ENCODE results near the gene THBD. TPM values are rescaled to one million over a fixed set of nuclear protein-coding genes. Genes with fewer than 3 reads are reported as not detected.

THBD gene
- total RNA-seq, 1 donor from 2014 or later, result 13.8 TPM

DNA sequence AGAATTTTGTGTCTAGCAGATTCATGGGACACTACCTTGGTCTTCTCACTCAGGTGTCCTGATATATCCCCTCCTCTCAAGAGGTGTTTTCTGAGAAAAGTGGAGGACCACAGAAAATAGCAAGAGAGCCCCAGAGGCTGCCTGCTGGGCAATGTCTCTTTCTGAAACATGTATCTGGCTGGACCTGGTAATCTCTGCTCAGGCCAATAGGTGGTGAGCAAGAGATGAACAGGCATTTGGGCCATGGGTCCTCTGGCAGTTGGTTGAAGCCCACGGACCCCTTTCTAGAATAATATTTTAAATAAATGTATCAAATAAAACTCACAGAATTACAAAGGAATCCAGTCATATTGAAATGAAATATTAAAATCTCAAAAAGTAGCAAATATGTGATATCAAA, 8.8 kb upstream of the THBD start:
- no peaks in the 10 kb centered on the region for H3K36me3 ChIP-seq
- H3K4me1 ChIP-seq, result peaks cover 38% of the 10 kb centered on the region
- H3K27me3 ChIP-seq (ENCODE audit: low read depth), result no peaks in the 10 kb centered on the region
- DNase-seq, result no peak
- TF ChIP-seq CTCF (IDR thresholded peaks at IDR 0.05; ENCODE audit: borderline replicate concordance), result peak; percentile 20
- H3K9me3 ChIP-seq (replicated peaks), result peaks cover 7% of the 10 kb centered on the region
- intact Hi-C loops (cut with micrococcal nuclease), result loop anchor here (10.0 kb wide), 1 partner anchor 363 kb away; no protein-coding TSS in a partner anchor
- no peak overlapping the region for H3K4me3 ChIP-seq
- no peak overlapping the region for H3K27ac ChIP-seq (replicated peaks)

DNA sequence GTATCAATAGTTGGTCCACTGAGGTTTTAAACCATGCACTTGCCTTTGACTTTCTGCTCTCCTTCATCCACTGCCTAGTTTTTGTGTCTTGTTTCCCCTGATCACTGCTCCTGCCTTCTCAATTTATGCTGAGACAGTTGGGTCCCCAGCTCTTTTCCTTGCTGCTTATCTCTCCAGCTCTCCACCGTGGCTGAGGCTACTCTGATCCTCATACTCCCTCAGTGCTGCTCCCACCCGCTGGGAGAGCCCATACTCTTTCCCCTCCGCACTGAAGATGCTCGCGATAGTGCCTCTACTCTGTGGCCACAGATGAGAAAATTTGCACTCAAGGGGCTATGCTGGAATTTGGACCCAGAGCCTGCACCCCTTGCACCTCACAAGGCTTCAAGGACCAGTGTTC, 3.4 kb upstream of the THBD start:
- no peak for DNase-seq
- intact Hi-C loops (cut with micrococcal nuclease), result loop anchor here (10.0 kb wide), 1 partner anchor 358 kb away; no protein-coding TSS in a partner anchor
- H3K27me3 ChIP-seq (ENCODE audit: low read depth), result peaks cover 50% of the 10 kb centered on the region
- no peaks in the 10 kb centered on the region for H3K36me3 ChIP-seq
- no peak overlapping the region for H3K27ac ChIP-seq (replicated peaks)
- H3K4me1 ChIP-seq, result peaks cover 38% of the 10 kb centered on the region
- H3K9me3 ChIP-seq (replicated peaks), result peaks cover 7% of the 10 kb centered on the region
- no peak for TF ChIP-seq CTCF (IDR thresholded peaks at IDR 0.05; ENCODE audit: borderline replicate concordance)
- H3K4me3 ChIP-seq, result no peak overlapping the region

- H3K9me3 ChIP-seq (replicated peaks), result no peaks in the 10 kb centered on the region
- peaks cover 57% of the 10 kb centered on the region for H3K4me1 ChIP-seq
- TF ChIP-seq CTCF (IDR thresholded peaks at IDR 0.05; ENCODE audit: borderline replicate concordance), result peak; percentile 79
- peaks cover 68% of the 10 kb centered on the region for H3K27me3 ChIP-seq (ENCODE audit: low read depth)
- DNase-seq, result peak; percentile 87
- peak overlapping the region; percentile 96 for H3K27ac ChIP-seq (replicated peaks)
- H3K36me3 ChIP-seq, result peaks cover 5% of the 10 kb centered on the region
- H3K4me3 ChIP-seq, result peak overlapping the region; percentile 80
- intact Hi-C loops (cut with micrococcal nuclease), result loop anchor here (10.0 kb wide), 1 partner anchor 356 kb away; no protein-coding TSS in a partner anchor
Observed at GRCh38 chr20:23050847-23051627, 1.6 kb upstream of the THBD start.

GRCh38 chr20:23050076-23050838, 785 bp upstream of the THBD start:
- Histone ChIP-seq H3K4me3 (peak overlapping the region; percentile 80), H3K27me3 (ENCODE audit: low read depth) (peaks cover 76% of the 10 kb centered on the region), H3K9me3 (replicated peaks) (no peaks in the 10 kb centered on the region), H3K36me3 (peaks cover 9% of the 10 kb centered on the region), H3K27ac (replicated peaks) (peak overlapping the region; percentile 96), H3K4me1 (peaks cover 65% of the 10 kb centered on the region)
- TF ChIP-seq CTCF (IDR thresholded peaks at IDR 0.05; ENCODE audit: borderline replicate concordance), result no peak
- intact Hi-C loops (cut with micrococcal nuclease), result loop anchor here (10.0 kb wide), 1 partner anchor 355 kb away; no protein-coding TSS in a partner anchor
- DNase-seq, result peak; percentile 65

DNA sequence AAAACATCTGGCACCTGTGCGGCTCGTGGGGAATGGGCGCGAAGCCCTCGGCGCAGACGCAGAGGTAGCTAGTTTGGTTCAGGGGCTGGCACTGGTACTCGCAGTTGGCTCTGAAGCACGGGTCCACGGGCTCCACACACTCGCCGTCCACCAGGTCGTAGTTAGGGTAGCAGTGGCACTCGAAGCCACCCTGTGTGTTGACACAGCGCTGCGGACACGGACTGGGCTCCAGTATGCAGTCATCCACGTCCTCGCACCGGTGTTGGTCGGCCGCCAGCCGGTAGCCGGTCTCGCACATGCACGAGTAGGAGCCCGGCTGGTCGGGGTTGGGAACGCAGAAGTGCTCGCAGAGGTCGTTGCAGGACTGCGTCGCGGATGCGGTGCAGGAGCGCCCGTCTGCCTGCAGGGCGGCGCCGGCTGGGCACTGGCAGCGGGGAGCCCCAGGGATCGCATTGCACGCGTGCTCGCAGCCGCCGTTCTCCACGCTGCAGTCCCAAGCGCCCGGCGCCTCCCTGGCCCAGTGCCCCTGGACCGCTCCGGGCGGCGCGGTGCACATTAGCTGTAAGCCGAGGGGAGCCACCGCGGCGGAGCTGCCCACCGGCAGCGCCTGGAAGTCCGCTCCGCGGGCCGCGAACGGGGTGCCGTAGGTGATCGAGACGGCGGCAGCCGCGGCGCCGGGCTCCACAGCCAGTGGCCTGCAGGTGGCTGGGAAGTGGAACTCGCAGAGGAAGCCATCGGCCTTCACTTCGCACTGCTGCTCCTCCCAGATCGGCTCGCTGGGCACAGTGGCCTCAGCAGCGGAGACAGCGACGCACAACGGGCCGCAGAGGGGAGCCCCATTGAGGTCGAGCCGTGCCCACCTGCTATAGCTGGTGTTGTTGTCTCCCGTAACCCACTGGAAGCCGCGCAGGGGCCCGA, 930 bp downstream of the THBD start:
- intact Hi-C loops (cut with micrococcal nuclease), result loop anchor here (10.0 kb wide), 1 partner anchor 184 kb away; no protein-coding TSS in a partner anchor
- H3K4me1 ChIP-seq, result peaks cover 73% of the 10 kb centered on the region
- peak; percentile 69 for DNase-seq
- no peaks in the 10 kb centered on the region for H3K9me3 ChIP-seq (replicated peaks)
- peak; percentile 65 for TF ChIP-seq CTCF (IDR thresholded peaks at IDR 0.05; ENCODE audit: borderline replicate concordance)
- peak overlapping the region; percentile 96 for H3K27ac ChIP-seq (replicated peaks)
- H3K36me3 ChIP-seq, result peaks cover 9% of the 10 kb centered on the region
- peak overlapping the region; percentile 80 for H3K4me3 ChIP-seq
- peaks cover 93% of the 10 kb centered on the region for H3K27me3 ChIP-seq (ENCODE audit: low read depth)
